HG03066 (cell line): Measurements from ENCODE around the gene SLC51B.

ENCODE experiments used
- ATAC-seq: cut with Tn5 transposase; IDR thresholded peaks from one replicate; pipeline ENCODE4 v1.9.1; 2021; ENCODE audit warnings: low read depth; ENCODE audit not compliant: unreplicated experiment

Gene SLC51B

DNA sequence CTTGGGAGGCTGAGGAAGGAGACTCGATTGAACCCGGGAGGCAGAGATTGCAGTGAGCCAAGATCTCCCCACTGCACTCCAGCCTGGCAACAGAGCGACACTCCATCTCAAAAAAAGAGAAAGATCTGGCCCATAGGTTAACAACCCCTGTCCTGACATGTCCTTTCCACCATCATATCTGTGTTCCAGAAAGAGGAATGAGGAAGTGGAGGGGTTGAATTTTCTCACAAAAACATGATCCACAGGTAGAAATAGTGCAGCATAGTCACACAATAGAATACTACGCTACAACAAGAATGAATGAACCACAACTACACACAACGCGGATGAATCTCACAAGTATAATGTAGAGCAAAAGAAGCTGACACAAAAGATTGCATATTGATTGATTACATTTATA is 4.7 kb upstream of the SLC51B start:
- no peak for ATAC-seq

DNA sequence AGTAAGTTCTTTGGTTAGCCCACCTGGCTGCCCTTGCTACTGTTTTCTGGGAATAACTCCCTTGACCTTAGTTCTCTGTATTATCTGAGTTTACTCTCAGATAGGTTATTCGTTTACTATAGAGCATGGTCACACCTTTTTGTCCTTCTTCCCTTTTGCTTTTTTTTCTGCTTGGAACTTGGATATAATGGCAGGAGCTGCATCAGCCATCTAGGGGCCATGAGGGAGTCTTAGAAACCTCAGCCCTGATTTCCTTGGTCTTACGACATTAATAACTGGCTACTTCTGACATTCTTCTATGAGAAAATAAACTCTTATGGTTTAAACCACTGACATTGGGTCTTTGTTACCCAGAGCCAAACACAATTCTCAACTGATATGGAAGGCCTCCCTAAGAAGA is 3.4 kb upstream of the SLC51B start:
- ATAC-seq: no peak

DNA sequence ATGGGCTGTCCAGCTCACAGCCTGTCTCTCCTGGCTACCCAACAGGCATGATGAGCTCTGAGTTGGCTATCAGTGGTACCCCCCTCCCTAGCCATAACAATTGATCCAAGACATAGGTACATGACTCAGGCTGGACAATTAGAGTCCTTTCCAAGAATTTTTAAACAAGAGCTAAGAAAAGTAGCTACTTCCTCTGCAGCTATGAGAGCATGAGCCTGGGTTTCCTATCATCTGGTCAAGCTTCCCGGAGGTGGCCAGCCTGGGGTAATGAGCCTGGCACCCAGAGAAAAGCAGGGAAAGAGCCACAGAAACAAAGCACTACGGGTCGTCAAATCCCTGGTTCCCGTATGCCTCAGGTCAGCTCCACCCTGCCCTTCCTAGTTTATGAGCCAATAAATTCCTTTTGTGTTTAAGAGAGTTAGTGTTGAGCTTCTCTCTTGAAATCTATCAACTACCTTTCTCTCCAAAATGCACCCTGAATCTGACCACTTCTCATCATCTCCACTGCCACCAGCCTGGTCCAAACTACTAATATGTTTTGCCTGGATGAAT is 2.3 kb upstream of the SLC51B start:
- ATAC-seq: no peak

DNA sequence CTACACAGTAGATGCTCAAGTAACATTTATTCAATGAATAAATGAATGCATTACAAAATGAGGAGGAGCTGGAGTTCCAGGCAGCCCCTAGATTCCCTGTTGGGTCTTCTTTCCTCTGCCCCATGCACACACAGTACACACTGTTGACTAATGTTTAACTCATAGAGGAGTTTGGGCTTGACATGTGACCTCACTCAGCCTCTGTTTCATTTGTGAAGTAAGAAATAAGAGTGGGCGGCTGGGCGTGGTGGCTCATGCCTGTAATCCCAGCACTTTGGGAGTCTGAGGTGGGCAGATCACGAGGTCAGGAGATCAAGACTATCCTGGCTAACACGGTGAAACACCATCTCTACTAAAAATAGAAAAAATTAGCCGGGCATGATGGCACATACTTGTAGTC is 969 bp upstream of the SLC51B start:
- ATAC-seq: peak; percentile 68

DNA sequence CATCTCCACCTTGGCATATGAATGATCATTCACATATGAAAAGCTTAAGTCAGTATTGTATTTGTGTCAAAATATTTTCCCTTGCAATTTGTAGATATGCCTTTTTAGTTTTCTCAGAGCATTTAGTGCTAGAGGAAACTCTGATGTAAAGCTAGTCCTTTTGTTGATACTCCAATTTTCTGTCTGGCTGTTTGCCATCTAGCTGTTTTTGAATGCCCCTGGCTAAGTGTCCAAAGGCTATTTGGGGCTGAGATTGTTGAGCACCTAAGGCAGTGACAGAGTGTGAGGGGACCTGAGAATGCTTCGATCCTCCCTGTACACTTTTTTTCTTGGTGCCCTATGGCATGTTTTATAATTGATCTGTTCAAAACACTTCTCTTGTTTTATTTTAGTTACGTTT is 3.1 kb downstream of the SLC51B start:
- no peak for ATAC-seq

DNA sequence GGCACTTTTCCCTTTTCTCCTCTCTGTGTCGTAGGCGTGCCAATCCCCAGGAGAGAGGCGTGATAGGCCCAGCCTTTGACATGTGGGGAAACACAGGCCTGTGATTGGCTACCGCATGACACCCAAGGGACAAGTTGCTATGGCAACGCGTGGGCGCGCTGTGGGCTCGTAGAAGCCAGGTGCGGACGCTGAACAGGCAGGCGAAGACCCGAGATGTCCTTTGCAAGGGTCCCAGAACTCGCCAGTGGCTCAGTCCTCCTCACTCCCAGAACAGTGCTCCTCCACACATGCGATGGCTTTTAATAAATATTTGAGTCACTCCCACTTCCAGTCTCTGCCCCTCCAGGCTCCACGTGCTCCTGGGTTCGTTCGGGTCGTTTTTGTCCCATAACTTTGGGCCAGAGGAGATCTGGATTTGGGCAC is 4.2 kb downstream of the SLC51B start:
- ATAC-seq: peak; percentile 83

DNA sequence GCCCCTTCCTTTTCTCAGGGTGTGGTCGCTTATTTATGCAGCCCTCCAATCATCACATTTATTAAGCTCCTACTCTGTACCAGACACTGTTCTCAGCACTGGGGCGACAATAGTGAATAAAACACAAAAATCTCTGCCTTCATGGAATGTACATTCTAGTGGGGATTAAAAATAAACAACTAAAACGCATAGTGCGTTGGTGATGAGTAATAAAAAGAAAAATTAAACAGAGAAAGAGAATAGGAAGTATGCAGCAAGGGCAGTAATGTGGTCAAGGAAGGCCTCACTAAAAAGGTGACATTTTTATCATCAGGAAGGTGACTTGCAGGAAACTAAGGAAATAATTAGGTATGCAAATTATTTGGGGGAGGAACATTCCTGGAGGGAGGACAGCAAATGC is 5.1 kb downstream of the SLC51B start:
- ATAC-seq: no peak

DNA sequence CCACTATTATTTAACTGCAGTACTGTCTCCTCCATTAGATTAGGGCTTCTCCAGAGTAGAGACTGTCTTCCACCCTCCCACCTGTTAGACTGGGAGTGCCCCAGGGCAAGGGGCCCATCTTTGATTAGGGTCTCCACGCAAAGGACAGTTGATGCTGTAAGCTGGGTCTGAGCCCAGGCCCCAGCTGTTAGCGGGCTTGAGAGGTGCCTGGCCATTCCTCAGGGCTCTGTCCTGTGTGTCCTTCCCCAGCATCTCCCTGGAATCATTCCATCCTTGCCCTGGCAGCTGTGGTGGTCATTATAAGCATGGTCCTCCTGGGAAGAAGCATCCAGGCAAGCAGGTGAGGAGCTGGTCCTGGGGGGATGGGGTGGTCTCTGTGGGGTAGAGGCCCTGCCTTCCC is 6.1 kb downstream of the SLC51B start:
- ATAC-seq: no peak

DNA sequence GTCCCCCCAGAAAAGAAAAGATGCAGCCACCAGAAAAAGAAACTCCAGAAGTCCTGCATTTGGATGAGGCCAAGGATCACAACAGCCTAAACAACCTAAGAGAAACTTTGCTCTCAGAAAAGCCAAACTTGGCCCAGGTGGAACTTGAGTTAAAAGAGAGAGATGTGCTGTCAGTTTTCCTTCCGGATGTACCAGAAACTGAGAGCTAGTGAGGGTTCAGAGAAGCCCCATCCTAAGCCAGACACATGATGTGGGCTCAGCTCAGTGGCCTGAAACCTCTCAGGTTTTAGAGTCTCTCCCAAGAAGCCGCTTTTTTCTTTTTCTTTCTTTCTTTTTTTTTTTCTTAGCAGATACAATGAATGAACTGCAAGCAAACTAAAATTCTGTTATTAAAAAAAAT is 7.8 kb downstream of the SLC51B start:
- ATAC-seq: no peak

DNA sequence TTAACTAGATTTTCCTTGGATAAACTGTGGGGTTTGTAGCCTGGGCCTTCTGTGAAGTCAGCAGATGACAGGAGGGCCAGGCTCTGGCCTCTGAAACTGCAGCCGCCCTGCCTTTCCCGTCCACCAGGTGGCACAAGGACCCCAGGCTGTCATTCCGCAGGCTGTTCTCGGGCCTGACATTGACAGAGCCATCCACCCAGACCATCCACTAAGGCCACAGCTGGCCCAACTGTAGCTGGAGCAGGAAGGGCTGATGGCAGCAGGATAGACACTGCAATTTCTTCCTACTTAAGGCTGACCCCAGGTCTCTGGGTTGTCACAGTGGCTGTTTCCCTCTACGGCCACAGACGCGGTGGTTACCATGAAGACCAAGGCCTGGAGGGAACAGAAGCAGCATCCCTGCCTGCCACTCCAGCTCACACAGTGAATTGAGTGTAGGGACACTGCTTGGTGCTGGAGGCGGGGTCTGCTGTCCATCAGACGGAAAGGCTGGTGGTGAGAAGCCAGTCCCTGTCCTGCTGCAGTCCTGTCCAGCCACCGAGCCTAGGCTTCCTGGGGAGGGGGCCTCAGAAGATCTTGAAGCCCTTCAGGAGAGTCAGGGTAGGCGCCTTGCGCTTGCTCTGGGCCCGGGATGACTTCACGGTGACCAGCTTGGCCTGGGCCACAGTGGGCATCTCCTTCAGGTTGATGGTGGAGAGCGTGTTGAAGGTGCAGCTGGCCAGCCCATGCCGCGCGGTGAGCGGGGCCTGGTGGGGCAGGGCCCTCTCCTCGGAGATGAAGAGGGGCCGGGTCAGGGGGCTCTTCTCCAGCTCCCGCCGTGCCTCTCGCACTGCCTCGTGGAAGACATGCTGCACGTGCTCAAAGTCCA is 9.4 kb downstream of the SLC51B start:
- no peak for ATAC-seq

DNA sequence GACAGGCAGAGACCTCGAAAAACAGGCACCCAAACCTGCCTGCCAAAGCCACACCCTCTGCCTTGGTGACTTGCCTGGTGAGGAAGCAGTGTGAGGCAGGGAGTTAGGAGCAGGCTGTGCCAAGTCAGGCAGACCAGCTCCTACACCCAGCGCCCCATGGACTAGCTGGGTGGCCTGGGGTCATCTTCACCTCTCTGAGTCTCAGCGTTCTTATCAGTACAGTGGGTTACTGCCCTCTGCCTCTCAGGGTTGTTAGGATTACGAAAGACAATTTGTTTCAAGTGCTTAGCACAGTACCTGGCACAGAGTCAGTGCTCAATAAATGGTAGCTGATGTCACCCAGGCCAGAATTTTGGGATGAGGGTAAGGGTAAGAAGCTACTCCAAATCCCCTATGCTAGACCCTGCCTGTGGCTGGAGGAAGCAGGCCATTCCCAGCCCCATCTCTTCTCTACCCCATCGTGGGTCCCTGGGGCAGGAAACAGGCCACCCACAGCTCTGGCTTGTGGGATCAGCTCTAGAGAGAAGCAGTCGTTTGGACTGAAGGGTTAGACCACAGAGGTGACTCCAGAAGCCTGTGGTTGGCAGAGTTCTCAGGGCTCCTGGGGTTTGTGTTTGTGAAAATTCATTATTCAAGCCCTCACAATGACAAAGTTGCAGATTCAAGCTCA is 10.1 kb downstream of the SLC51B start:
- no peak for ATAC-seq

DNA sequence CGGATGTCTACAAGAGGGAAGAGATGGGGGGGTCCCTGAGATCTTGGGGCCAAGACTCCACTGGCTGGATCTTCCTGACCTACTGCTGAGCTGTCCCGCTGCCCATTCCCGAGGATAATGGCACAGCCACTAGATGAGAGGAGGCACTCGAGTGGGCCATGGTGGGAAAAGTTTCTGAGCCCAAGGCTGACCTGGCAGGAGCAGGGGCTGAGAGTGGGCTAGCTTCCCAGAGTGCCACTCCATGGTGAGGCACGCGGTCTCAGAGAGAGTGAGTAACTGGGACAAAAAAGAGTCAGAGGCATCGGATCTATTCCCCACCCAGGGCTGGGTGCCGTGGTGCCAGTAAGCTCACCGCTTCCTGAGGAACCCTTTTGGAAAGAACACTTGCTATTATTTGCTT is 10.9 kb downstream of the SLC51B start:
- ATAC-seq: no peak

DNA sequence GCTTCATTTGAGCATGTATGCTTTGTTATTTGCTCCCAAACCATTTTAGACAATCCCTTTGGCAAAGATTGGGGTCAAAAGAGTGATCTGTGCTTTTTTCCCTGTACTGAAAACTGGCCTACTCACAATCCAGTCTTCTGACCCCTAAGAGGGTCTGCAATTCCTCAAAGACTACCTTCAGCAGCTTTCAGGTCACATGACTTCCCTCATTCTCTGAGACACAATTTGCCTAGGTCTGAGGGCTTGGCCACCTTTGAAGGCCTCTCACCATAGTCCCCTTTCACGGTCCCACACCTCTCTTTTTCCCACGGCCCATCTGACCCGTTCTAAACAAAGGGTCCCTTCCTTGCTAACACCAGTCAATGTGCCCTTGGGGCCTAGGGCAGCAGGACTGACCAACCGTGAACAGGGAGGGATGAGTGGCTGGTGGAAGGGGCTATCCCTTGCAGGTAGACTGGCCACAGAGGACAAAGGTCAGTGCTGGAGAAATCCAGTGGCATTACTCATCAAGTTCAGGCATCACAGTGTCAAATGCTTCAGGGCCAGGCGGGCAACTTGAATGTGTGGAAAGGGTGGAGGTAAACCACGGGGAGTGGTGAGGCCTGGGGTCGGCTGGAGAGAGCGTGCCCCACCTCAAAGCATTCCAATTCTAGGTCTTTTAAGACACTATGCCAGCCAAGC is 11.8 kb downstream of the SLC51B start:
- no peak for ATAC-seq

DNA sequence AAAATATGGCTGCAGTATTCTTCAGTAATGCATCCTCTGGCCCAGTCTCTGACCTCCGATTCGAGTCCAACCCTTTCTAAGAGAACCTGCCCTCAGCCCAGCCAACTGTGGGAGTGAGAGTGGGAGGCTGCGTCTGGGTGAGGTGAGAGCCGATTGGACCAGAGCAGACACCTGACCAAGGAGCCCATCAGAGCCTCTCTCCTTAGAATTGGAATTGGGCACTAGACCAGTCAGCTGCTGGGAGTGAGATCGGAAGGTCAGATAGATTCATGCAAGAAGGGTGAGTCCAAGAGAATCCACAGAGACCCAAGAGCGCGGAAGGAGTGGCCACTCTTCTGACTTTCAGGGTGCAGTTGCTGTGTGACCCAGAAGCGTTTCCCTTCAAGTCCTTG is 12.4 kb downstream of the SLC51B start:
- ATAC-seq: no peak

DNA sequence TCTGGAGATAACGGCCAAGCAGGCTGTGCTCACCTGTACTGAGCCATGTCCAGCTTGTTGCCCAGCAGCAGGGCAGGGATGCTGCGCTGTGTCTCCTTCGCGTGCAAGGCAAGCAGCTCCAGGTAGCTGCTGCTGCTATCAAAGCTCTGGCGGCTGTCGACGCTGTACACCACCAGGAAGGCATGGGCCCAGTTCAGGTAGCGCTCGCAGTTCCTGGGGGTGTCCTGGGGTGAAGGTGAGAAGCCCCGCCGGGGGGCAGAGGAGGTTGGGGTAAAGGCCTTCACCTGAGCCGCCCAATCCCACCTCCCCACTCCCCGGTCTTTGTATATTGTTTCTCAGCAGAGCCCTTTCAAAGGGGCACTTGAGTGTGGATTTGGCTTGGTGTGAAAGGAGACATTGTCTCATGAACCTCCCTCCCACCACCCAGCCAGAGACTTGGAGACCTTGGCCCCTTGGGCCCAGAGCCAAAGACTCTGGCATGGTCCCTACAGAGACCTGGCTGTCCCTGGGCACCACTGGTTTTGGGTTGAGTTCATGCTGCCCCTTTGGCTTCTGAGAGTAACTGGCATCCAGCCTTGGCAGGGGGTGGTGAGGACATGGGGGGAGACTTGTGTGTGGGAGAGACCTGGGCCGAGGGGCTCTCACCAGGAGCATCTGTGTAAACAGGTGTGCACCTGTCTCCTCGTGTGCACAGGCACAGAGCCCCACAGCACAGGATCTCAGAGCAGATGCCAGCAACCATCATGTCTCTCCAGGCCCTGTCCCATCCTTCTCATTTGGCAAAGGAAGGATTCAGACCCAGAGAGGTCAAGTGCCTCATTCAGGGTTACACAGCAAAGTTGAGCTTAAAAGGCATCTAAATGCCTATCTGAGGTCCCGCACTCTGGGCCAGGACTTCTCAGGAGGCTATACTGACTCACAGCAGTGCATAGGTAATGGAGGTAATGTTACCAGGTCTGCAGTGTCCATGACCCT is 13.5 kb downstream of the SLC51B start:
- no peak for ATAC-seq

DNA sequence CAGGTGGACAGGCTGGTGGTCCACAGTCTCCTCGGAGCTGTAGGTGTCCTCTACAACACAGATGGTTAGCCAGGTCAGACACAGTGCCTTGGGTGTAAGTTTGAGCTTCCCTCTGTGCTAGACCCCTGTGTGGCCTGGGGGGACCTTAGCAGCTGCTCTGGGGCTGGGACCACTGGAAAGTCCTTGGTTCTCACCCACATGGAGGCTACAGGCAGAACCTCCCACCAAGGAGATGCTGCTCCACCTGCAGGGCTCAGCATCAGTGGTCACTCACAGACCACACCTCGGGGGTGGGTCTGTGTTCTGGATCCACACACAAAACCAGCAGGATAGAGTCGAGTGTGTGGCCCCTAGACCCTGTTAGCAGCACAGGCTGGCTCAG is 14.2 kb downstream of the SLC51B start:
- no peak for ATAC-seq

DNA sequence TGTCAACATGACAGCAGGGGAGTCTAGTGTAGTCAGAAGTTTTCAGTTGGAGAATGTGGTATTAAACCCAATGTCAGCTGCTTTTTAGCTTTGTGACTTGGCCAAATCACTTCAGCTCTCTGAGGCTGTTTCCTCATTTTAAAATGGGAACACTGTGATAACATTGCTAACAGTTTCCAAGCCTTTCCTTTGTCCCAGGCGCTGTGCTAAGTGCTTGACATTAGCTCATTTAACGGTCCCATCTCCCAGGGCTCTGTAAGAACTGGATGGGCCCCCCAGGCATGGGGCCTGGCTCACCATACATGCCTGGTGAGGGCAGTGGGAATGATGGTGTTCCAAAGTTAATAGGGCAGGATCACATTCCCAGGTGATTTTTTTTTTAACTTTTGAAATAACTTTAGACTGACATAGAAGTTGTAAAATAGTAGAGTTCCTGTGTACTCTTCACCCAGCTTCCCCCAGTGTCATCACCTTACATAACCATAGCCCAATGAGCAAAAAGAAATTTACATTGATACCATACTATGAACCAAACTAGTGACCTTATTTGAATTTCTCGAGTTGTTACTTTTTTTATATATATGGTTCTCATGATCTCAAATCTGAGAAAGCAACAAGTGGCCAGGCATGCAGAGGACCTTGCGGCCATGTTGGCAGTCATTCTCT is 14.9 kb downstream of the SLC51B start:
- no peak for ATAC-seq

DNA sequence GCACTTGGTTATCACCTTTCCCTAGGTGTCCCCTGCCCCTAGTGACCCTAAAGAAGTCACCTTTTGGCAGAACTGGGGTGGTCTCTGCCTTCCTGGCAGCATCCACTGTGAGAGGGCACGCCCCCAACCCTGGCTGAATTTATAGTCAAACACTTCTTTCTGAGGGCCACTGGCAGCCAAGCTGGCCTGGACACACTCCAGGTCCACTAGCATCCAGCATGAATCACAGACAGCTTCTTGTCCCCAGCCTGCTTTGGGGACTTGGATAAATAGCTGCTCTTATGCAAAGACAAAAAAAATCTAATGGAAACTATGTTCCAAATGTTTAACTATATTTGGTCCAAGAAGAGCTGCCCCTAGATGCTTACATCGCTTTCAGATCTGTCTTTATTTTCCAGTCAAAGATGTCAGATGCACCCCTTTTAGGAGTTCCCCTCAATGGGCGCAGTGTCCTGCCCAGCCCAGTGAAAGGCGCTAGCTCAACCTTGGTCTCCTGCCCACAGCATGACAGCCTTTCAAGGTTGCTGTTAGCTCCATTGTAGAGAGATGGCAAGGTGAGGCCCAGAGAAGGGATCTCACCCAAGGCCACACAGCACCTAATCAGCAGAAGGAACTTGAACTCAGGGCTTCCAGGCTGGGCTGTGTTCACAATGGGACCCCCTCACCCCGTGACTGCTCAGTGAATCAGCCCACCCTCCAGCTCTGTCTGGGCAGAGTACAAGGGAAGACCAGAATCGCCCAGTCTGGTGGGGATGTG is 15.6 kb downstream of the SLC51B start:
- ATAC-seq: no peak

DNA sequence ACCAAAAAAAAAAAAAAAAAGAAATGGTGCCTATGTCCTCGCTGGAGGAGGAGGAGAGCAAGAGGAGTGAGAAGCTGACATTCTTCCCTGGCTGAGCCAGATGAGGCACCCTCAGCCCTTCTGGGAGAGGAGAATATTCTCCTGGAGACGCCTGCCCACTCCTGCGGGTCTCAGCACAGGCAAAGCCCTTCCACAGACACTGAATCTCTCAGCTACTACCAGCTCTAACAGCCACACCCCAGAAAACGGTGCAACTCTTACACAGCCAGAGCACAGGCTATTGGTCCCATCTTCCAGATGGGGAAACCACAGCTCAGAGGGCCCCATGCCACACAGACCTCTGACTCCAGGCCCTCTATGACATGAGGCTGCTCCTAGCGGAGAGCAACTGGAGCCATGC is 16.9 kb downstream of the SLC51B start:
- ATAC-seq: no peak
